GM10248 (cell line): ENCODE results near the gene OGDHL.

ENCODE experiments used
- CTCF ChIA-PET: fragments of 300-600 bp; sonication (Branson Sonifier 250); formaldehyde crosslinking; extraction: SDS; loops from one replicate; lab custom pipeline; 2021; ENCODE audit warnings: antibody characterized with exemption; lab: Yijun Ruan, JAX
- POLR2A ChIA-PET: fragments of 350-650 bp; sonication (Branson Sonifier 250); formaldehyde crosslinking; extraction: SDS; loops from one replicate; lab custom pipeline; 2020; ENCODE audit warnings: antibody characterized with exemption; lab: Yijun Ruan, JAX
- DNase-seq: peaks from one replicate; pipeline ENCODE4 v3.0.0; 2012; ENCODE audit errors: extremely low spot score
- TF ChIP-seq, protein P1 (sequence below): IDR thresholded peaks from 2 replicates; pipeline ENCODE4 v1.5.1; 2012; ENCODE audit warnings: mild to moderate bottlenecking, low read depth; ENCODE audit errors: extremely low read depth, missing control alignments, control extremely low read depth

OGDHL gene

DNA sequence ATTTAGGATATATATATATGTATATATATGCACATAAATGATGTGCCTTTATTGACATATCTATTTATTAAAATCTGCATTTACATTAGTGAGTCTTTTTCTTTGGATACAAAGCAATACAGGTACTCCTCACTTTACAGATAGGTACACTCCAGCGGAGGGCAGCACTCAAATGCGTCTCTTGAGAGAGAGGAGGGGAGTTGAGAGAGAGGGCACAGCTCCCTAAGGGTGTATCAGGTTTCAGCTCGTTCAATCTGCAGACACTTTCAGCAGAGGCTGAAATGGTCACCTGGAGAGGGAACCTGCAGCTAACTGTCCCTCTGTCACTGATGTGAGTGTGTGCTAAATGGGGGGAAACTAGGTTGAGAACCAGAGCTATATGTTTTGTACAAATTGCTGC, 61.1 kb downstream of the OGDHL start:
- POLR2A ChIA-PET: no interaction called here
- DNase-seq: no peak
- TF ChIP-seq, protein P1, sequence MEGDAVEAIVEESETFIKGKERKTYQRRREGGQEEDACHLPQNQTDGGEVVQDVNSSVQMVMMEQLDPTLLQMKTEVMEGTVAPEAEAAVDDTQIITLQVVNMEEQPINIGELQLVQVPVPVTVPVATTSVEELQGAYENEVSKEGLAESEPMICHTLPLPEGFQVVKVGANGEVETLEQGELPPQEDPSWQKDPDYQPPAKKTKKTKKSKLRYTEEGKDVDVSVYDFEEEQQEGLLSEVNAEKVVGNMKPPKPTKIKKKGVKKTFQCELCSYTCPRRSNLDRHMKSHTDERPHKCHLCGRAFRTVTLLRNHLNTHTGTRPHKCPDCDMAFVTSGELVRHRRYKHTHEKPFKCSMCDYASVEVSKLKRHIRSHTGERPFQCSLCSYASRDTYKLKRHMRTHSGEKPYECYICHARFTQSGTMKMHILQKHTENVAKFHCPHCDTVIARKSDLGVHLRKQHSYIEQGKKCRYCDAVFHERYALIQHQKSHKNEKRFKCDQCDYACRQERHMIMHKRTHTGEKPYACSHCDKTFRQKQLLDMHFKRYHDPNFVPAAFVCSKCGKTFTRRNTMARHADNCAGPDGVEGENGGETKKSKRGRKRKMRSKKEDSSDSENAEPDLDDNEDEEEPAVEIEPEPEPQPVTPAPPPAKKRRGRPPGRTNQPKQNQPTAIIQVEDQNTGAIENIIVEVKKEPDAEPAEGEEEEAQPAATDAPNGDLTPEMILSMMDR: no peak
- CTCF ChIA-PET: no interaction called here

DNA sequence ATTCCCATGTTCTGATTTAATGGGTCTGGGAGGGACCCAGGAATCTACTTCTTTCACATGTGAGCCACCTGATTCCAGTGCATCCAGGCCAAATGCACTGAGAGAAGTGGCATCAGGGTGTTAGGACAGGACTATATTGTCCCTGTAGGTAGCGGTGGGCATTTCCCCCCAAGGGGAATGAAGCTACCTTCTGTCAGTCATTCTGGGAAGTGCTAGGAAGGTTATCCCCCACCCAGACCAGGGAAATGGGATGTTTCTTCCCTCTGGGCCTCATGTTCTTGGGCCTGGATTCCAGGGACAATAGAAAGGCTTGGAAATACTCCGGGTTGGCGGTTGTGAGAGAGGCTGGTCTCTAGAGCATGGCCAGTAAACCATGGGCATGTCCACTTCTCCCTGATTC, 61.9 kb downstream of the OGDHL start:
- CTCF ChIA-PET: no interaction called here
- DNase-seq: no peak
- TF ChIP-seq, protein P1: no peak
- POLR2A ChIA-PET: no interaction called here

DNA sequence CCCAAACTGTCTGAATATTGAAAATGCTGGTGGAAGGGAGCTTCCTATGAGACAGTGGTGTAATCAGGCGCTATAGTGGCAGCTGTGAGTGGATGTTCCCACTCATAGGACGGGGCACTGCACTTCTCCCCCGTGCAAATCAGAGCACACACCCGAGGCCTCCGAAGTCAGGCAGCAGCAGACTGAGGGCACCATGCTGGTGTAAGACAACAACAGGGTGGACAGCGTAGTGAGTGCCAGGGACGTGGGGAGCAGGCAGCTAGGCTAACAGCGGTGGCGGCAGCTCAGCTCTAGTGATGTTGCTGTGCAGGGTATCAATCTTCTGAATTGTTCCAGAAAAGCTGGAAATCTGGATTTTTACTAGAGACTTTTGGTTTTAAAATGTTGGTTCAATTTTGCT, 63.4 kb downstream of the OGDHL start:
- POLR2A ChIA-PET: no interaction called here
- CTCF ChIA-PET: interaction anchor here (0.7 kb wide), 1 partner anchor 103 kb away, joined by 3 read pairs; no protein-coding TSS in a partner anchor
- TF ChIP-seq, protein P1: no peak

DNA sequence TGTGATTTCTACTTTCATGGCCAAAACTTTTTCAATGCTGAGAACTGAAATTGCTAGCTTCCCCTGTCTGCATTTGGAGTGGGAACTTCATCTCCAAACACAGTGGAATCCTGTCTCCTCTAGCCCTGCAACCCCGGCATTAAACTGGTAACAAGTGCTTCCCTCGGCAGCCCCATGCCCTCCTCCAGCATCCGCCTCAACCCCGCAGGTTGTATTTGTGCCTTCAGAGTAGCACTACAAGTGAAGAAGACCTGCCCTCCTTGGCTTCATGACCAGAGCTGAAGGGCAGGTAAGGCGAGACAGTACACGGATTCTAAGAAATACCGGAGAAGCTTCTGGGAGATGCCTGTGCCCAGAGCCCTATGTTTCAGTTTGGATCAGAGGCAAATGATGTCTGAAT, 65.8 kb downstream of the OGDHL start:
- DNase-seq: no peak
- ChIA-PET POLR2A (no interaction called here), CTCF (no interaction called here)
- TF ChIP-seq, protein P1: no peak

More for the DNA sequence above, 63.4 kb downstream of the OGDHL start:
- DNase-seq: no peak

DNA sequence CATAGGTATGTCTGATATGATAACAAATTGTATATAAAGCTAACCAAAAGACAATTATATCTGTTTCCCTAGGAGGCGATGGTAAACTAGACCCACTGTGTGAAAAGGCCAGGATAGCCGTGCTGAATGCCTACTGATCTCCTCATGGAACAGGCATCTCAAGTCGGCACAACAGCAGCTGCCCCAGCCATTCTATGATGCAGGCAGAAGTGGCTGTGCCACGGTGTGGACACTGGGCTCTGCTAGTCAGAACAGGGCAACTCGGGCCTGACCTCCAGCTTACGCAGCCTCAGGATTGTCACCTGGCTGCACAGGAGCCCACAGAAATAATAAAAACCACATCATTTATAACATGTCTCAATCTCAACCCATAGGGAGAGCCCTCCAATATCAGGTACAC, 67.7 kb downstream of the OGDHL start:
- no peak for DNase-seq
- CTCF ChIA-PET: interaction anchor here (0.9 to 1.2 kb wide), 2 partner anchors 12 to 23 kb away, joined by 3 read pairs; no protein-coding TSS in a partner anchor
- TF ChIP-seq, protein P1: no peak
- POLR2A ChIA-PET: no interaction called here

DNA sequence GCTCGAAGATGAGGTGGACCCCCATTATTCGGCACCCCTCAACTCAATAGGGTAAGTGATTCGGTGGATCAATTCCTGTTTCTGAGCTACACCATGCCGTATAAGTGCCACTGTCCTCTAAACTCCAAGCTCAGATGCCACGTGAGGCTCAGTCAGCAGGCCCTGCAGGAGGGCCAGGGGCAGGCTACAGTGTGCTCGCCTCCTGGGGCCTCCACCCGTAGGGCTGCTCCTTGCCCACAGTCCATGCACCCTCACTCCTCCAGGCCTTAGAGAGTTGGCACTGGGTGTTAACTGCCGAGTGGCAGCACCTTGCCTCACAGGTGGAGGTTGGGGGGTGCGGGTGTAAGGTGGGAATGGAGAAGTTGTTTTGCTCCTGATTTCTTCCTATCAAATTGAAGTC, 70.5 kb downstream of the OGDHL start:
- CTCF ChIA-PET: no interaction called here
- TF ChIP-seq, protein P1: no peak
- POLR2A ChIA-PET: no interaction called here
- DNase-seq: no peak
